22Rv1 (cell line): ENCODE measurements around the gene SLC9C2.

ENCODE experiments used
- CTCF ChIP-seq: fragments of 450-650 bp; IDR thresholded peaks from 2 replicates; pipeline ENCODE4 v1.5.1; 2017; ENCODE audit warnings: mild to moderate bottlenecking
- ZFX ChIP-seq: fragments of 450-650 bp; IDR thresholded peaks from 2 replicates; pipeline ENCODE4 v1.6.1; 2017; ENCODE audit warnings: antibody characterized with exemption, borderline replicate concordance

GRCh38 chr1:173475564-173476196 lies 127.2 kb downstream of the SLC9C2 start:
- TF ChIP-seq CTCF (no peak), ZFX (no peak)
